Endothelial cell (in vitro differentiated cells): ENCODE results near the gene MYADM. TPM values are rescaled to one million over a fixed set of nuclear protein-coding genes. Genes with fewer than 3 reads are reported as not detected.

Experiments used
- DNase-seq: peaks from one replicate; pipeline ENCODE4 v3.0.0; 2021; ENCODE audit warnings: low spot score
- H3K27ac Mint-ChIP-seq: one replicate; pipeline ENCODE4 v1.8.0; 2021; ENCODE audit warnings: mixed read lengths, inconsistent platforms; ENCODE audit not compliant: unreplicated experiment
- H3K27me3 Mint-ChIP-seq: one replicate; pipeline ENCODE4 v1.8.0; 2021; ENCODE audit warnings: mild to moderate bottlenecking, moderate library complexity, mixed read lengths, inconsistent platforms; ENCODE audit not compliant: unreplicated experiment
- H3K36me3 Mint-ChIP-seq: one replicate; pipeline ENCODE4 v1.8.0; 2021; ENCODE audit warnings: mild to moderate bottlenecking, low read depth, mixed read lengths, inconsistent platforms; ENCODE audit not compliant: unreplicated experiment
- H3K4me1 Mint-ChIP-seq: one replicate; pipeline ENCODE4 v1.8.0; 2021; ENCODE audit warnings: mild to moderate bottlenecking, mixed read lengths, inconsistent platforms; ENCODE audit not compliant: unreplicated experiment
- H3K4me3 Mint-ChIP-seq: one replicate; pipeline ENCODE4 v1.8.0; 2021; ENCODE audit warnings: mild to moderate bottlenecking, mixed read lengths, inconsistent platforms; ENCODE audit not compliant: unreplicated experiment
- H3K9me3 Mint-ChIP-seq: one replicate; pipeline ENCODE4 v1.8.0; 2021; ENCODE audit warnings: mixed read lengths, inconsistent platforms; ENCODE audit not compliant: unreplicated experiment
- CTCF ChIP-seq: fragments of 200-600 bp; sonication (generic); IDR thresholded peaks from one replicate; pipeline ENCODE4 v1.5.0; 2021; ENCODE audit warnings: antibody characterized with exemption; ENCODE audit not compliant: unreplicated experiment
- total RNA-seq: library from RNA; stranded (reverse); fragmentation: NEBNext Ultra II Directional; extraction: Animal tissue kit (Norgen Biotek cat#: 25700); gene quantifications from one replicate; pipeline ENCODE4 v1.2.1, GENCODE V29; 2021; ENCODE audit not compliant: unreplicated experiment

MYADM gene
- total RNA-seq, 1 donor from 2014 or later = 123 TPM

- no peak for DNase-seq
- H3K9me3 Mint-ChIP-seq = no peaks in the 10 kb centered on the region
- TF ChIP-seq CTCF = no peak
- H3K27me3 Mint-ChIP-seq = peaks cover 10% of the 10 kb centered on the region
- H3K4me1 Mint-ChIP-seq = peaks cover 4% of the 10 kb centered on the region
- H3K36me3 Mint-ChIP-seq = peaks cover 5% of the 10 kb centered on the region
- H3K4me3 Mint-ChIP-seq = peak overlapping the region; percentile 22
- H3K27ac Mint-ChIP-seq = peak overlapping the region; percentile 27
Observed at GRCh38 chr19:53884256-53884655, 16.6 kb downstream of the MYADM start.

- DNase-seq = no peak
- TF ChIP-seq CTCF = no peak
- H3K36me3 Mint-ChIP-seq = peaks cover 5% of the 10 kb centered on the region
- H3K9me3 Mint-ChIP-seq = no peaks in the 10 kb centered on the region
- H3K27me3 Mint-ChIP-seq = peaks cover 10% of the 10 kb centered on the region
- peaks cover 4% of the 10 kb centered on the region for H3K4me1 Mint-ChIP-seq
- H3K27ac Mint-ChIP-seq = no peak overlapping the region
- no peak overlapping the region for H3K4me3 Mint-ChIP-seq
Observed at GRCh38 chr19:53885036-53885435, 17.4 kb downstream of the MYADM start.

- no peak for TF ChIP-seq CTCF
- peak overlapping the region; percentile 57 for H3K4me3 Mint-ChIP-seq
- H3K27ac Mint-ChIP-seq = no peak overlapping the region
- H3K27me3 Mint-ChIP-seq = peaks cover 5% of the 10 kb centered on the region
- no peaks in the 10 kb centered on the region for H3K9me3 Mint-ChIP-seq
- no peaks in the 10 kb centered on the region for H3K4me1 Mint-ChIP-seq
- no peaks in the 10 kb centered on the region for H3K36me3 Mint-ChIP-seq
- DNase-seq = no peak
Observed at GRCh38 chr19:53892301-53892980, 24.8 kb downstream of the MYADM start.

GRCh38 chr19:53892981-53893325 is 25.3 kb downstream of the MYADM start:
- no peak for DNase-seq
- Mint-ChIP-seq H3K9me3 (no peaks in the 10 kb centered on the region), H3K27ac (peak overlapping the region; percentile 26), H3K4me1 (peaks cover 2% of the 10 kb centered on the region), H3K36me3 (no peaks in the 10 kb centered on the region), H3K4me3 (no peak overlapping the region), H3K27me3 (peaks cover 6% of the 10 kb centered on the region)
- no peak for TF ChIP-seq CTCF

GRCh38 chr19:53894707-53895106 is 27.0 kb downstream of the MYADM start:
- H3K27me3 Mint-ChIP-seq = peaks cover 11% of the 10 kb centered on the region
- TF ChIP-seq CTCF = no peak
- peaks cover 10% of the 10 kb centered on the region for H3K4me1 Mint-ChIP-seq
- H3K36me3 Mint-ChIP-seq = no peaks in the 10 kb centered on the region
- DNase-seq = no peak
- no peak overlapping the region for H3K4me3 Mint-ChIP-seq
- H3K27ac Mint-ChIP-seq = no peak overlapping the region
- no peaks in the 10 kb centered on the region for H3K9me3 Mint-ChIP-seq
